IPS DF 19.7 (cell line): ENCODE measurements around the gene SPP2.

Source experiments
- DNase-seq: peaks from one replicate; pipeline ENCODE4 v3.0.0-alpha.2; 2013; ENCODE audit warnings: low read depth, low spot score

SPP2 gene

DNA sequence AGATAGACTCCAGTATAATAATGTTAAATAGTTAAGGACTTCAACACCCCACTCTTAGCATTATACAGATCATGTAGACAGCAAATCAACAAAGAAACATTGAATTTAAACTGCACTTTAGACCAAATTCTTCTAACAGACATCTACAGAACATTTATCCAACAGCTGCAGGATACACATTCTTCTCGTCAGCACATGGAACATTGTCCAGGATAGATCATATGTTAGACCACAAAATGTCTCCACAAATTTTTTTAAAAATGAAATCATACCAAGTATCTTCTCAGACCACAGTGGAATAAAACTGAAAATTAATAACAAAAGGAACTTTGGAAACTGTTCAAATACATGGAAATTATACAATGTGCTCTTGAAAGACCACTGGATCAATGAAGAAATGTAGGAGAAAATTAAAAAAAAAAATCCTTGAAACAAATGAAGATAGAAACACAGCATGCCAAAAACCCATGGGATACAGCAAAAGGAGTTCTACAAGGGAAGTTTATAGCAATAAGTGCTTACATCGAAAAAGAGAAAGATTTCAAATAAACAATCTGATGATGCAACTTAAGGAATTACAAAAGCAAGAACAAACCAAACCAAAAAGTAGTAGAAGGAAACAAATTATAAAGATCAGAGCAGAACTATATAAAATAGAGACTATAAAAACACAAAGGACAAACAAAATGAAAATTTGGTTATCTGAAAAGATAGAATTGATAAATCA is 12.3 kb upstream of the SPP2 start:
- no peak for DNase-seq

DNA sequence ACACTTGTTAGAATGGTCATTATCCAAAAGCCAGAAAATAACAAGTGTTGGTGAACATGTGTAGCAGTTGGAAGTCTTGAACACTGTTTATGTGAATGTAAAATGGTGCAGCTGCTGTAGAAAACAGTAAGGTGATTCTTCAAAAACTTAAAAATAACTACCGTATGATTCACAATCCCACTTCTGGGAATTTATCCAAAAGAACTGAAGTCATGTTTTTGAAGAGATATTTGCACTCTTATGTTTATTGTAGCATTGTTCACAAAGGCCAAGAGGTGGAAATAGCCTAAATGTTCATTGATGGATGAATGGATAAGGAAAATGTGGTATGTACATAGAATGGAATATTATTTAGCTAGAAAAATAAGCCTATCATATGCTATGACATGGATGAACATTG is 6.3 kb upstream of the SPP2 start:
- DNase-seq = no peak

DNA sequence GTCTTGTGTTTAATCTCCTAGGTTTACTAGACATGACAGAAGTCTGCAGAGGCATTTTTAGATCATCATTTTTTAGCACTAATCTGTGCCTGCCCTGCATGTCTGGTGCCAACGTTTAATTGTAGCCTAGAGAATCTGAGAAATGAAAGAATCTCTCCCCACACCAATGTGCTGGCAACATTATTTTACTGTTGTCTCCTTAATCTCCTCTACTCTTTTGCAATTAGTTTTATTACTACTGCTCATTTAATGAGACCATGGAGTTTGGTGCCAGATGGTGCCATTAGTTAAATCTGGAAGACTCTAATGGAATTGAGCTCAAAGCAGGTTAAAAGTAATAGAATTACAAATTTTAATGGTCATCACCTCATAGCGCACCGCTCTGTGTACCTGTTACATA is 4.0 kb upstream of the SPP2 start:
- DNase-seq = no peak

DNA sequence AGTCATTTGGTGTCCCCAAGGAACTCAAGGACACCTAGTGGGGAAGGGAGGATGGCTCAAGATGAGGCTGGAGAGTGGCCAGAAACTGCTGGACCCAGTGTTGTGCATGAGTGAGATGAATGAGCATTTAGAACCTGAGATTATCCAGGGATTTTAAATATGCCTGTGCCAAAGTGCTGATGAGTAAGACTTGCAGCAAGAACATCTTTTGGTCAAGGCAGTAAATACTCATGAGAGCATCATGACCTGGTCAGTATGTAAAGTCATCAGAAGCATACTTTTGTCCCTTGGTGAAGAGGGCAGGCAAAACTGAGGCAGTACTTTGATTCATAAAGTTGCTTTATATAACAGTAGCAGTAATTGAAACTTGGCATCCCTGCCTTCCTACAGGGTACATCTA is 3.1 kb upstream of the SPP2 start:
- no peak for DNase-seq

DNA sequence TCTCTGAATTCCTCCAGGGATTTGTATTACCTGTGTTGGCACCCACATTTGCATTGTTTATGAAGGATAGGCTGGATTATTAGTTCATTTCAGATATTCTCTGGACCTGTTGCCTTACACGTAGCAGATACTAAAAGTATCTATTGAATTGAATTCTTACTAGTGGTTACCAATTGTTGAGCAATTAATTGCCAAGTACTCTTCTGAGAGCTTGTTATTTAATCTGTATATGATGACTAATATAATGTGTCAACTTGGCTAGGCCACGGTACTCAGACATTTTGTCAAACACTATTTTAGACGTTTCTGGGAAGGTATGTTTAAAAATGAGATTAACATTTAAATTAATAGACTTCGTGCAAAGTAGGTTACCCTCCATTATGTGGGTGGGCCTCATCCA is 2.5 kb upstream of the SPP2 start:
- DNase-seq = no peak

DNA sequence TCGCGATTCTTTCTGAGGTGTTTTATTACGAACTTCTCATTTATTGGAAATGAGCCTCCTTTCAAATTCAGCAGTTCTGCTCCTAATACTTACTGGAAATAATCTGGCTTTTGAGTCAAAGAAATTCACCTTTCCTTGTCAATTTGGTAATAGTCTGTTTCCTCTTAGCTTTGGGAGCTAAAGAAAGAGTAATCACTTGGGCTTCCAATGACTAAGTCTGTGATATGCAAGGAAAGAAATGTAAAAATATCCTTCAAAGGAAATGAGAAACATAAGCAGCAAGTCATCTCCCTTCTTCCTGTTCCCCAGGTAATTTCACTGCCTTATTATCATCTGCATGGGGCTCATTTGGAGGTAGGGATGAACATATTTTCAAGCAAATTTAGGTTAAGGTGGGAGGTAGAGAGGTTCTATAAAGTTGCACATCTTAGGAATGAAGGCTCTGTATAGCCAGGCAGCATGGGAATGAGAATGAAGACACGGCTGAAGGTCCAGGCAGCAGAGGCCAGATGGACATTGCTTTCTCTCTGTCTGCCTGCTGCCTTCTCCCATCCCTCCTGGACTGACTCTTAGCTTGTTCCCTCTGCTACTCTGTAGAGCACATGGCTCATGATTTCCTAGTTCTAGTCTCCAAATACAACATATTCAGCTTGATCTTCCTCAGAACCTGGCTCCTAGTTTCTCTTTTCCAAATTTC is 1.0 kb downstream of the SPP2 start:
- no peak for DNase-seq

DNA sequence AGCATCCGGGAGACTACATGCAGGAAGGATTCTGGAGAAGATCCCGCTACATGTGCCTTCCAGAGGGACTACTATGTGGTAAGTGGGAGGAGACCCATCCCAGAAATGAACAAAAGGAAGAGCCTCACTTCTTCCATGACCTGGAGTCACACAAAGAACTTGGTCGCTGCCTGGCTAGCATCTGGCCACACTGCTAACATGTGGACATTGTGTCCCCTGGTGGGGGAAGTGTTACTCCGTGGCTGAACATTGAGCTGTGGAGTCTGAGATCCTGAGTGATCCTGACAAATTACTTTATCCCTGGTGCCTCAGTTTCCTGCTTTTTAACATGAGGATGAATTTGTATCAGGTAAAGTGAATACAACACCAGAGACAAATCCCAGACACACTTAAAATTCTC is 8.4 kb downstream of the SPP2 start:
- no peak for DNase-seq

DNA sequence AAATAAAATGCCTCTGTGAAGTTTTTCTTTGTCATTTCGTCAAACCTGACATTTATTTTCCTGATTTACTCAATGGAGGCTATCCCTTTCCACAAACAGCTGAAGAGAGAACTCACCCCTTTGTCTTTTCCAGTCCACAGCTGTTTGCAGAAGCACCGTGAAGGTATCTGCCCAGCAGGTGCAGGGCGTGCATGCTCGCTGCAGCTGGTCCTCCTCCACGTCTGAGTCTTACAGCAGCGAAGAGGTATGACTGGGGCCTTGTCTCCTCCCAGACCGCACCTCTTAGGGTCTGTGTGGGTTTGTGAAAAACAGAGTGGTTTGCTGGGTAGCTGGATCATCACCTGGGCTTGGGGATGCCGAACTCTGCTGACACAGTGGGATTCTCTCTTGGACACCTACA is 9.7 kb downstream of the SPP2 start:
- DNase-seq = no peak

DNA sequence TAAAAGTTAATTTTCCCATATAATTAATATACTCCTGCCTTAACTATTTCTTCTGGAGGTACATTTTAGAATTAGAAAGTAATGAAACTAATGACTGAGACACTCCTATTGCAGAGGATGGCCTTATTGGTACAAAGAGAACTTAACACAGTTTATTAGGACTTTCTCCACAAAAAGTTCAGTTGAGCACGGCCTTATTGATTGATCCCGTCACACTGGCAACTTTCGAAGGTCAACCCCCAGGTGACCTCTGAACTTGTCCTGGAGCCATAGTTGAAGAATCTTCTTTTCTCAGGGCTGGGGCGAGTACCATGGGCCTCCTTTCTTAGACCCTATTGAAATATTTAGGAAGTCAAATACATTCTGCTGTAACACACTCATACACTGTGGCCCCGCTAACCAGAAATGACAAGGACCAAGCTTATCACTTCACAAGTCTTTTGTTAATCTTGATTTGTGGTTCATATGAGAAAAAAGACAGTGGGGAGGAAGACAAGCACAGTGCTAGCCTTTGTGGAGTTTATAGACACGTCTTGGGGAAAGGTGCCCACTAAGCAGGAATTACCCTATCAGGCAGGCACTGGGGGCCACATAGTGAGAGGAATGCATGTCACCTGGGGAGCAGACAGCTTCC is 11.2 kb downstream of the SPP2 start:
- no peak for DNase-seq

DNA sequence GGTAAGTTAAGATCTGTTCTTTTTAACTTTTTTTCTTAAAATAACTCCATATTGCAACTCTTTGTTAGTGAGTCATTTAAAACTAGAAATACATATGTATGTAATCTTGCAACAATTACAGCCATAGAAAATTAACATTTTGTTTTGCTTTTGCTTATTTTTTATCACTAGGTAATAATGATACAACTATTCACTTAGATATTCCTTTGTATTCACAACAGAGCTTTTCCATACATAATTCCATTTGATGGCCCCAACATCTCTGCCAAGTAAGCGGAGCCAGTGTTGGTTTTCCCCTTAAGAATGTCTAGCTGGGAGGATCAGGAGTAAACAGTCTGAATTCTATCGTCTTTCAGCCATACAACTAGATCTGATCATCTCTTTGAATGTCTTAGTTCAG is 16.1 kb downstream of the SPP2 start:
- DNase-seq = no peak

DNA sequence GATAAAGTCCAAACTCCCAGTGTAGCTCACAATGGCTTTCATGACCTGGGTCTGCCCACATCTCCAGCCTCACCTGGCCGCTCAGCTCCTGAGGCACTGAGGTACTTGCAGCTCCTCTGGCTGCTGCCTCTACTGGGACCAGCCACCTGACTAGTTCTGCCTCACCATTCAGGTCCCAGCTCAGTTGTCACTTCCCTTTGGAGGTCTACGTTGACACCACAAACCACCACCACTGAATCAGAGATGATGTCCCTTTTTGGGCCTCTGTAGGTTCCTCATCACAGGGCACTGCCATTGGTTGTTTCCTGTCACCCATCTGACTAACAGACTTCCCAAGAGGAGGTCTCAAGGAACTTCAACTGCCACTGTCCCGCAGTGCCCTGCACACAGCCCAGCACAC is 21.2 kb downstream of the SPP2 start:
- no peak for DNase-seq

DNA sequence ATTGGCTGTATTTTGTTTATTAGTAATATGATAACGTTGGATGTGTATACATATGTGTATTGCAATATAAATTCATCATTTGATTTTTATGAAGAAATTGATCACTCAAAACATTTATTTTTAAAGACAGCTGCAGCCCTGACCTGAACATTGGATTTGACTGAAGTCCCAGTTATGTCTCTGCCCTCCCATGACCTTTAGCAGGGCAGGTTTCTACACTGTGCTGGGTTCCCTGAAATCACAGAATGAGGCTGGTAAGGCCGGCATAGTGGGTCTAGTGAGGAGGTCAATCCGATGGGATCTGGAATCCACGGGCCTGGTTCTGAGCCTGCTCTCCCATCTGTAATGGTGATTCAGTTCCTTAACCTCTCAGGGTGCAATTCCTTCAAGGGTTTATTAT is 22.0 kb downstream of the SPP2 start:
- no peak for DNase-seq

DNA sequence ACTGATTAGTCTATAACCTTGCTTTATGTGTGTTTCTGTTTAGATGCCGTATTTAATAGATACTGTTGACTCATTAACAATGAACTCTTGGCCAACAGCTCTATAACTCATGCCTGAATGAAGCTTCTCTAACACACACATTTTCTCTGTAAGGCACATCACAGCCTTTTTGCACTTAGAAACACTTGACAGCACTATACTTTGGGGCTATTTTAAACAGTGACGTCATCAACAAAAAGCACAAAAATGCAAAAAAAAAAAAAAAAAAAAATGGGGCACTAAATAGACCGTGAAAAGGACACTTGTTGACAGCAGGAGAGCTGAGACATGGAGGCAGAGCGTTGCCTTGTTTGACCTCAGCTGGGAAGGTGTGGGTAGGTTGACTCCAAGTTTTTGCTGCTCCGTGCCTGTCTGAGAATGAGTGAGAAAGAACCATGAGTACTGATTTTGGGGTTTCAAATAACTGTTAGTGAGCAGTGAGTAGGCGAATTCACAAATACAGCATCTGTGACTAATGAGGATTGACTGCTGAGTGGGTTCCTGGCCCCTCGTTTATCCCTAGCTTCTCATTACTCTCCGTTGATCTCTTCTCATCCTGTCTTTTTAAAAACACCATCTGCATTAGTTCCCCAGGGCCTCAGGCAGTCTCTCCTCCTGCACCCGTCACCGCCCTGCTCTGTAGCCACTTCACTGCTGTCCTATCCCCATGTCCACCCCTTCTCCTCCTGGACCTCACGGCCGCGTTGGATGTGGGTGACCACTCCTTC is 24.4 kb downstream of the SPP2 start:
- DNase-seq = no peak

DNA sequence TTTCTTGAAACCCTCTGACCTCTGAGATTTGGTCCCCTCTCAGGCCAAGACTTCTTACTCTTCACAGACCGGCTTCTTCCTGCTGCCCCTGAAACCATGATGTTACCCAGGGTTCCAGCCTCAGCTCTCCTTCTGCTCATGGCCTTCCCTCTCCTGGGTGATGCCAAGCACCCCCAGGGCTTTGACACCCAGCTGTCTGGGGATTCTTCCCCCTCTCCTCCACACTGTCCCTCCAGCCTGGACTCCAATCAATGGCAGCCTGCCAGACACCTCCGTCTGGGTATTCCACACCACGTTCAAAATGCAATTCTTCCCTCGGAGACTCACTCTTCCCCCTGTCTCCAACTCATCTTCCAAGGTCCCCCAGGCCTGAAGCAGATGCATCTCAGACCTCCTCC is 25.0 kb downstream of the SPP2 start:
- no peak for DNase-seq

DNA sequence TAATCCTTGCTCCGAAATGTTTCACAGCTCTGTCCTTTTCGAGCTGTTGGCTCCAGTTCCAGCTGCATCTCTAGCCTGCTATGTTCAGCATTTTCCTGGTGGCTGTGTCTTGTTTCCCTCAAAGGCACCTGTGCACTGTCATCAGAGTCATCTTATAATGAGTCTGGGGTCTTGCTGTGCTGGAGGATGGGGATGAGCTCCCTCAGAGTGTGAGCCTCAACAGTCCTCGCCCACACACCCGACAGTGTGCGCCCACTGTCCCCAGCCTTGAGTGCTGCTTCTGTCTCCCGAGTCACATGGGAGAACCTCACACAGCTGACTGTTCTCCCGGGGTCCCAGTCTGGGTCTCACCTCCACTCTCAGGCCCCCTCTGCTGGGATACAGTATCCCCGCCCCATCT is 25.4 kb downstream of the SPP2 start:
- no peak for DNase-seq

DNA sequence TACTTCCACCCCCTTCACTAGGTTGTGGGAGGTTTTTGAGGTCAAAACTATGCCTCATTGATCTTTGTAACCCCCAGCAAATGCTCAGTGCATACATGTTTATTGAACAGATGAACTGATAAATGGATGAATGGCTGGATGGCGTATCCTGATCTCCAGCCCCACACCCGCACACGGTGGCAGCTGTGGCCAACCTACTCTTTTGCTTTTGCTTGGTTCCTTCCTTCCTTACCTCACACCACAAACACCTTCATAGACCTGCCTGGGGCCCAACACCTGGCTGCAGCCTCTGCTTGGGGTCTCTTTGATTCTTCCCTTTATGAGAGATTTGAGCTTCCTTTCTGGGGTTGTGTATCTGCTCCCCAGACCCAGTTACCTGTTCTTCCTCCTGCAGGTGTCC is 25.9 kb downstream of the SPP2 start:
- DNase-seq = no peak

DNA sequence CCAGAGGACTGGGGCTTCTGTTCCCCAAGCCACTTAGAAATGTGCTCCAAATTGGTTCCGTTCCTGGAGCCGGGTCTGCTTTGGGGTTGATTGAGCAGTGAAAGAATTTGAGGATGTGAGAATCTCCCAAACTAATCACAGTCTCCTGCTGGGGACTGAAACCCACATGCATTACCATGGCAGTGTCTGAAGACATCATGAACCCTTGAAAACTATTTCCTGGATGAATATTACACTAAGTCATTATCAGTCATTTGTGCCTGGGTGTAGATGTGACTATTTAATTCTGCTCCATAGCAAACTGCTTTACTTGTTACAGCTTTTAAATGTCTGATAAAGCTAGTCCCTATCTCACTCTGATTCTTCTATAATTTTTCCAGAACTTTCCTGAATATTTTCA is 27.6 kb downstream of the SPP2 start:
- DNase-seq = no peak

DNA sequence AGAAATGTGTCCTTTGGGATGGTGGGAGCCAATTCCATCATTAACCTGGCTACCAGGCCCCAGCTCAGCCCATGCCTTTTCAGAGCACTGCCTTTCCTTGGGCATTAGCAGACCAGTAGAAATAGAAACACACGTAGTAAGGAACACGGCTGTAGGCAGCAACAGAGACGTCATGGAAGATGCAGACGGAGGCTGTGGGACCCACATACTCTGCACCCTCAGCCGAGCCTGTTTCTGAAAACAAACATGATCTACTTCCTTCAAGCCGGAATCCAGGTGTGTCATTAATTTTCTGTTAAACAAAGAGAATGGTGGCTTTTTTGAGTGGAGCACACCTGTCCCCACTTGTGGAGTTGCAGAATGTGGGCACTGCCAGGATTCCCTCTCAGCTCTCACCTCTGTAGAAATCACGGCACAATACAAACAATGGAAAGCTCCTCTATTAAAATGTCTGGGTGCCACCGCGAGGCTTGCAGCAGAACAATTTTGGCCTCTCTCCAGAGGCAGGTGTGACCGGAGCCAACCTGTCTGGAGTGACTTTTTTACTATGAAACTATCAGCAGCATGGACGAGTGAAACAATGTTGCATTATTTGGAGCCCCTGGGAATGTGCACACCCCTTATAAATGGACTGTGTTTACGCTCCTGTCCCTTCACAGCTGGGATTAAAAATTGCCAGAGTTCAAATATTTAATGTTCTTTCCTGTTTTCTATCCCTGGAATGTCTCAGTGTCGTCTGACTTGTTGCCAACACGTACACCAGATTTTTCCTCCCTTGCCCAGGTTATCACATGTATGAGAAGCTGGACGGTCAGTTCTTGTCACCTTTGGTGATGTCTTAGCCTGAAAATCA is 31.7 kb downstream of the SPP2 start:
- no peak for DNase-seq

DNA sequence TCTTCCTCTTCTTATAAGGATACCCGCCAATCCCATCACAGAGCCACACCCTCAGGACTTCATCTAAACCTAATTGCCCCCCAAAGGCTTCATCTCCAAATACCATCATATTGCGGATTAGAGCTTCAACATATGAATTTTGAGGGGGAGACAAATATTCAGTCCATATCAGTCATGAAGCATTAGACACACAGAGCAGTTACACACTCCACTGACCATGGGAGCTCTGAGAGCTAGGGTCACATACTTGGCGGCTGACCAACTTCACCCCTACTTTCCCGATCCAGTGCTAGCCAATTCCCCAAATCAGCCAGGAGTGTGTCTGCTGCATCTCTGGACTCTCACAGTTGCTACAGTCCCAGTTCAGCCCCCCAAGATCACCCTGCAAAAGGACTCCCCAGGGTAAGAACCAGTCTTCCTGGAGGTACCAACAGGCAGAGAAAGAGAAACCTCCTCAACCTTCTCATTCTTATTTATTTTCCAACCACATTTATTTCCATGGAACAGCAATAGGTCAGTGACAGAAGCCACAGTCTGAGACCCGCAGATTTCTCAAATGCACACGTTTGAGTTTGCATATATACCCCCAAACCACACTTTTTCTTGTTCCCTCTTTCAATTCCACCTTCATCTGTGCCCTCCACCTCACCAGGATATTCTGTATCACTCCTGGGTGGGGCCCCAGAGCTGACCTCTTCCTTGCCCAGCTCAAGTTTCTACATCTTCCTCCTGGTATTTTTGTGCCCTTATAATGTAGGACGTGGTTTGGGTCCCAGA is 33.3 kb downstream of the SPP2 start:
- no peak for DNase-seq

DNA sequence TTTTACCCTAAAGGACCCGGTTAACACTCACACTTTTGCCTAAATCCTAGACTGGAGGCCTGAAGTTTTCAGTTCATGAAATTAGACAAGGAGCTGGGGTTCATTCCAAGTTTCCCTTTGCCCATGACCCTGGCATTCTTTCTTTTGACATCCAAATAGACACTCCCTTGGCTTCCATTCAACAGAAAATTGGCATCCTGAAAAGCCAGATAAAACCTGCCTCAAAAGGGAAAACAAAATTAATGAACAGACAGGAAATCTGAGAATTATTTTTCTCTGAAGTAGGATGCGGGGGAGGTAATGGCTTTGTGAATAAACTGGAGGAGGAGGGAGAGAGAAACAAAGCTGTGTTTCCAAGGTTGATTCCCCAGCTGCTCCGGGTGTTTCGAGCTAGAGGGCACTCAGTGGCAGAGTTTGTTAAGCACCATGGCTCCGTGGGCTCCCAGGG is 41.0 kb downstream of the SPP2 start:
- no peak for DNase-seq

DNA sequence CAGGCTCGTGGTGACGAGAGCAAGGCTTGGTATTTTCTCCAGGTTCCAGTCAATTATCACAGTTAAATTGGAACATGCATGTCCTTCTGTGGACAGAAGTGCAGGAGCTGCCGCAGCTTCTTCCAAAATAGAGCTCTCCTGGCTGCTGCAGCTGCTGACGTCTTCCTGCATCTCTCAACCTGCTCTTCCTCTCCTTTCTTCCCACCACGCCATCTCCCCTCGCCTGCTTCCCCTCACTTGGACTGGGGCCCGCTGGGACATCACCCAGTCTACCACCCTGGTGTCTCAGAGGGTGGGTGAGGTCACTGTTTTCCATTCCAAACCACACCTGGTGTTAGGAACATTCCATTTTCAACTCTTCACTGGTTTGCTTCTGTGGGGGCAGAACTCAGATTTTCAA is 41.4 kb downstream of the SPP2 start:
- DNase-seq = no peak
